NCI-H1694 (cell line): Measurements from ENCODE around the gene ZMIZ2.

Source experiments
- DNase-seq: peaks from one replicate; lab custom pipeline; 2025; lab: John Stamatoyannopoulos, UW

The ZMIZ2 gene

DNA sequence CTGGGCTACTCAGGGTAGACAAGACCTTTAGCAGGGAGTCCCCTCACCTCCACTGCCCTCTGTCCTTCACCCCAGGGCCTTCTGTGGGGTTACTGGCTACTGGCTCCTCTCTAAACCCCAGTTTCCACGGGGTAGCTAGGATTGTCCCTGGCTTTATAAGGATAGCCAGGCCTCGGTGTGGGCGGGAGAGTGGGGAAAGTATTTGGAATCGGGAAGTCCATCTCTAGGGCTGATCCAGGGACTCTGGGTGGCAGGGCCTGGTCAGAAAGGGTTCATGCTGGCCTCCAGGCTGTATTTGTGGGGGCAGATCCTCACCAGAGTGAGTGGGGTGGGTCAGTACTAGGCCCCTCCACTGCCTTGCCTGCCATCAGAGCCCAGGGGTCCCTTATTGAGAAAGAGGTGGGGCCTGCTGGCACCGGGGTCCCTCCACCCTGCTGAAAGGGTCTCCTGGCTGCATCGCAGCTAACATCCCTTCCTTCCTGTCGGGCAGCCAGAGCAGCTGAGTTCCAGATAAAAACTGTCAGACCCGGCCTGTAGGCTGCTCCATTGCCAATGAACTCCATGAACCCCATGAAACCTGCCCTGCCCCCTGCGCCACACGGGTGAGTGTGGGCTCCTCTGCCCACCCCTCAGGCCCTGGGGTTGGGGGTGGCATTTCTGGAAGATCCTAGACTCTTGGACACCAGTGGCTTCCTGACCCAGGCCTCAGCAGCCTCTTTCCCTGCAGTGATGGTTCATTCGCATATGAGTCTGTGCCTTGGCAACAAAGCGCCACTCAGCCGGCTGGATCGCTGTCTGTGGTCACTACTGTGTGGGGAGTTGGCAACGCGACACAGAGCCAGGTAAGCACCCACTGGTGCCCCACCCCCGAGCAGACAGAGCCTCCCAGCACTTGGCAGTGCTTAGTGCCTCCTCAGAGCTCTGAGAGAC is 7.3 kb downstream of the ZMIZ2 start:
- no peak for DNase-seq

DNA sequence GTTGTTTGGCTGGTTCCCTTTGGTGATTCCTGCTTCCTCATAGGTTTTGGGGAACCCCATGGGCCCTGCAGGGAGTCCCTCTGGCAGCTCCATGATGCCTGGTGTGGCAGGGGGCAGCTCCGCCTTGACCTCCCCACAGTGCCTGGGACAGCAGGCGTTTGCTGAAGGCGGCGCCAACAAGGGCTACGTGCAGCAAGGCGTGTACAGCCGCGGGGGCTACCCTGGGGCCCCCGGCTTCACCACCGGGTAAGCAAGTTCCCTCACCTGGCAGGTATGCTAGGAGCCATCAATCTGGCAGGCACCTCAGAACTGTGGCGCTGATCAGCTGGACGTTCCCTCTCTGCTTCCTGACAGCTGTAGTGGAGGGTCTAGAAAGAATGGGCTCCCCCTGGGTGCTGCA is 8.3 kb downstream of the ZMIZ2 start:
- DNase-seq: no peak

DNA sequence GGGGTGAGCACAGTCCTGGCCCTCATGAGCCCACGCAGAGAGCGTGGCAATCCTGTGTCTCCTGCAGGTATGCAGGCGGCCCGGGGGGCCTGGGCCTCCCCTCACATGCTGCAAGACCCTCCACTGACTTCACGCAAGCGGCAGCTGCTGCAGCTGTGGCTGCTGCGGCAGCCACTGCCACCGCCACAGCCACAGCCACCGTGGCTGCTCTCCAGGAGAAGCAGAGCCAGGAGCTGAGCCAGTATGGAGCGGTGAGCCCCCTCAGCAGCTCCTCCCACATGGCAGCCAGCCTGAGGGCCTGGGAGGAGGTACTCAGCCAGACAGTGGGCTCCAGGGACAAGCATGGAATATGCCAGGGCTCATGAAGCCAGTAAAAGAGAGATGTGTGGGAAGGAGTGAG is 8.7 kb downstream of the ZMIZ2 start:
- DNase-seq: peak; percentile 73

DNA sequence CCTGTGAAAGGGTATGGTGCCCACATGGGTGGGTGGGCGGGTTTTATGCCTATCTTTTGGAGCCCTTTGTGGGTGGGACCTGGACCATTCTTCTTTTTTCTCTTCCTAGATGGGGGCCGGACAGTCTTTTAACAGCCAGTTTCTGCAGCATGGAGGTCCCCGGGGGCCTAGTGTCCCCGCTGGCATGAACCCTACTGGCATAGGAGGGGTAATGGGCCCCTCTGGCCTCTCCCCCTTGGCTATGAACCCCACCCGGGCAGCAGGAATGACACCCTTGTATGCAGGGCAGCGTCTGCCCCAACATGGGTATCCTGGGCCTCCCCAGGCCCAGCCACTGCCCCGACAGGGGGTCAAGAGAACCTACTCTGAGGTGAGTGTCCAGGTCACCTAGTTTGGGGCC is 9.1 kb downstream of the ZMIZ2 start:
- DNase-seq: no peak

DNA sequence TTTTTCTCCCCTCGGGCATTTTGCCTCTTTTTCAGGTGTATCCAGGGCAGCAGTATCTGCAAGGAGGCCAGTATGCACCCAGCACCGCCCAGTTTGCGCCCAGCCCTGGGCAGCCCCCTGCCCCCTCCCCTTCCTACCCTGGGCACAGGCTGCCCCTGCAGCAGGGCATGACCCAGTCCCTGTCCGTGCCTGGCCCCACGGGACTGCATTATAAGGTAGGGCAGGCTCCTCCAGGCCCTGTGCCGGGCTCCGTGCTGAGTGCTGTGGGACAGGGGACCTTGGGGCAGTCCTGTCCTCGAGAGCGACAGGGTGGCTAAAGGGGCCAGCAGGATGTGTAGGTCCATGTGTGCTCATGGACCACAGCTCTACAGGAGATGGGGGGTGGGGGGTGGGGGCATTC is 10.6 kb downstream of the ZMIZ2 start:
- no peak for DNase-seq

DNA sequence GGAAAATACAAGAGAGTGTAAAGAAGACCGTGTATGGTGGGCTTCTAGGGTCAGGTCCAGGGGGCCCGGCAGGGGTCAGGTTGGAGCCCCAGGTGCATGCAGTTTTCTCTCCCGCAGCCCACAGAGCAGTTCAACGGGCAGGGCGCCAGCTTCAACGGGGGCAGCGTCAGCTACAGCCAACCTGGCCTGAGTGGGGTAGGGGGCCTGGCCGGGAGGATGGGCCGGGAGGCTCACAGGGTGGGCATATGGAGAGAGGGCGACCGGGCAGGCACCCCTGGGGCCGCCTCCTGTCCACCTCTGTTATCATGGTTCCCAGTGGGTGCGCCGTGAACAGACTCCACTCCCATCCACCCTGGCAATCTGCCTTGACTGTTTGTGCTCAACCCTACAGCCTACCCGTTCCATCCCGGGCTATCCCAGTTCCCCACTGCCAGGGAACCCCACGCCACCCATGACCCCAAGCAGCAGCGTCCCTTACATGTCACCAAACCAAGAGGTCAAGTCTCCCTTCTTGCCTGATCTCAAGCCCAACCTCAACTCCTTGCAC is 11.5 kb downstream of the ZMIZ2 start:
- no peak for DNase-seq

DNA sequence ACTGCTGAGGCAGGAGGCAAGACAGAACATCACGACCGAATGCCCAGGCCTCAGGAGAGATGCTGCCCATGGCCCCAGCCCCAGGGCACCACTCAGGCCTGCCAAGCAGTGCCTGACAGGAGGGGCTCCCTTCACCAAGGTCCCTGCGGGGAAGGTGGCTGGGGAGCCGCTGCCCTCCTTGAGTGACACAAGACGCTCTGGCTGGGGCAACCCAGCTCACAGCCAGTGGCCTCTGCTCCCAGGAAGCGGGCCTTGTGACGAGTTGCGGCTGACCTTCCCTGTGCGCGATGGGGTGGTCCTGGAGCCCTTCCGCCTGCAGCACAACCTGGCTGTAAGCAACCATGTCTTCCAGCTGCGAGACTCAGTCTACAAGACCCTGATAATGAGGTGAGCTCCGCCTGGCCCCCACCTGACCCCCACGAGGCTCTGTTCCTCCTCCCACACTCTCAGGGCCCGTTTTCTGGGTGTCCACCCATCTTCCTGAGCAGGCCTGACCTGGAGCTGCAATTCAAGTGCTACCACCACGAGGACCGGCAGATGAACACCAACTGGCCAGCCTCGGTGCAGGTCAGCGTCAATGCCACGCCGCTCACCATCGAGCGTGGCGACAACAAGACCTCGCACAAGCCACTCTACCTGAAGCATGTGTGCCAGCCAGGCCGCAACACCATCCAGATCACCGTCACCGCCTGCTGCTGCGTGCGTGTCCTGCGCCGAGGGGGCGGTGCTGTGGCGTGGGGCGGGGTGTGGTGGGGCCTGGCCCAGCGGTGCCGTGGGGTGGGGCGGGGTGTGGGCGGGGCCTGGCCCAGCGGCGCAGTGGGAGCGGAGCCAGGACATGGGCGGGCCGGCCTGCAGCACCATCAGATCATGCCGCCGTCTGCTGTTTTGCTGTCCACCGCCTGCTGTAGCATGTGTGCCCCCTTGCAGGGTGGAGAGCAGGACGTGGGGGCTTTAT is 12.8 kb downstream of the ZMIZ2 start:
- DNase-seq: no peak

DNA sequence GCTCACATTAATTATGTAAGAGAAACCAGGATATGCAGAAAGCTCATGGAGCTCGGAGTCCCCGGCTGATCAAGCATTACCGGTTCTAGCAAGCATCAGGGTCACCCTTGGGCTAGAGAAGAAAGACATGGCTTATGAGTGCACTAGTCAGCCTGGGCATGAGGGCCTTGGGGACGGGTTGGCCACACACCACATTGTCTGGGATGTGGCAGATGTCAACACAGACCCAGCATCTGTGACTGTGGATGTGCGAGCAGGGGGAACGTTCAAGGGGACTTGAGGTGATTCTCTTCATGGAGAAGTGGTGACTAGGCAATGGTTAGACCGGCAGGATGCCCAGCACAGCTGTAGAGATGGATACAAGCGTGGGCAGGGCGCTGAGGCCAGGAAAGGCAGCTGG is 13.7 kb downstream of the ZMIZ2 start:
- DNase-seq: peak; percentile 58

DNA sequence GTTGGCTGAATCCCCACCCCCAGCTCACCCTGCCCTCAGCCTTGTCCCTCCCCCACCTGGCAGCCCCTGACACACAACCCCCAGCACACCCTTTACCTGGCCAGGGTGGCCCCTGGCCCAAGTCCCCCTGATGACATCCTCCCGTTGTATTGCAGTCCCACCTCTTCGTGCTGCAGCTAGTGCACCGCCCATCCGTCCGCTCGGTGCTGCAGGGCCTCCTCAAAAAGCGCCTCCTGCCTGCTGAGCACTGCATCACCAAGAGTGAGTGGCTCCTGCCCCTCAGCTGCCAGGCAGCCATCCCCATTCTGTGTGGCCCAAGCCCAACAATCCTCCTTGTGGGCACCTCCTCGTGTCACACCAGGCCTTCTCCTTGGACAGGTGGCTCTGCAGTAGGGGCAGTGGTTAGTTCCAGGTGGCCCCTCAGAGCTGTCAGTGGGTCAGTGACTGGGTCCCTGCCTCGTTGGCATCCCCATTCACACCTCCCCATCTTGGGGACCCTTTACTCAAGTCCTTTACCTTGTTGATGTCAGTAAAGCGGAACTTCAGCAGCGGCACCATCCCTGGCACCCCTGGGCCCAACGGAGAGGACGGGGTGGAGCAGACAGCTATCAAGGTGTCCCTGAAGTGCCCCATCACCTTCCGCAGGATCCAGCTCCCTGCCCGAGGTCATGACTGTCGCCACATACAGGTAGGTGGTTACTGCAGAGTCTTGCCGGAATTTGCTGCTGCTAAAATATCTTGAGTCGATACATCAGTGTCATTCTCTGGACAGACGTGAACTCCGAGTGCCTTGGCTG is 14.3 kb downstream of the ZMIZ2 start:
- DNase-seq: no peak

DNA sequence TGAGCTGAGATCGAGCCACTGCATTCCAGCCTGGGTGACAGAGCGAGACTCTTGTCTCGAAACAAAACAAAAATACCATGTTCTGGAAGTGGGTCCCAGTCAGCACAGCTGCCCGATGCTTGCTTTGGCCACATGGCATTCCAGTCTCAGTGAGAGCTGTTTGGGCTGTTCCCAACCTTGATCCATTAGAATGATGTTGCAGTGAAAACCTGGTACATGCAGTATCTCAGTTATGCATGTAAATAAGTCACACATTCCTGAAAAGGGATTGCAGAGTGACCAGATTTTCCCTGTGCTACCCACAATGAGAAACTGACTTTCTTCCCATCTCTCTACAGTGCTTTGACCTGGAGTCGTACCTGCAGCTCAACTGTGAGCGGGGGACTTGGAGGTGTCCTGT is 15.4 kb downstream of the ZMIZ2 start:
- no peak for DNase-seq

DNA sequence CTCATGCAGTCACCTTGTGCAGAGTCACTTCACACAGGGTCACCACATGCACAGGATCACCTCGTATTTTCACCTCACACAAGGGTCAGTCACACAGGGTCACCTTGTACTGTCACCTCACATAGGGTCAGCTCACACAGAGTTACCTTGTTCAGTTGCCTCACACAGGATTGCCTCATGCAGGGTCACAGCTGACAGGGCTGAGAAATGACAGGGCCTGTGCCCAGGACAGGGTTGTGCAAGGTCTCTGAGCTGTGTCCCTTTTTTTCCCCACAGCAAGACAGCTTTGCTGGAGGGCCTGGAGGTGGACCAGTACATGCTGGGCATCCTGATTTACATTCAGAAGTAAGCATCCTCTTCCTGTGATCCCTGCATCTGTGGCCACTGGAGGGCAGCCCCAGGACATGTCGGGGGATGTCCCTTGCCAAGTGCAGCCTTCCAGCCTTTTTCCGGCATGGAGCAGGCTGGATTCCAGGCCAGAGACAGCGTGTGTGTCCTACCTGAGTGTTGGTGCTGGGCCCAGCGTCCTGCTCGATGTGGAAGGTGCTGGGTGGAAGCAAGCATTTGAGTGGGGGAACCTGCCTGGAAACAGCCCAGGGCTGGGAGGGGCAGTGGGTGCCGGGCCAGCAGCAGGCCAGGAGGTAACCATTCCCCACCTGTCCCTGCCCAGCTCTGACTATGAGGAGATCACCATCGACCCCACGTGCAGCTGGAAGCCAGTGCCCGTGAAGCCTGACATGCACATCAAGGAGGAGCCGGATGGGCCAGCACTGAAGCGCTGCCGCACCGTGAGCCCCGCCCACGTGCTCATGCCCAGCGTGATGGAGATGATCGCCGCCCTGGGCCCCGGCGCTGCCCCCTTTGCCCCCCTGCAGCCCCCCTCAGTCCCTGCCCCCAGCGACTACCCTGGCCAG is 16.3 kb downstream of the ZMIZ2 start:
- DNase-seq: no peak

DNA sequence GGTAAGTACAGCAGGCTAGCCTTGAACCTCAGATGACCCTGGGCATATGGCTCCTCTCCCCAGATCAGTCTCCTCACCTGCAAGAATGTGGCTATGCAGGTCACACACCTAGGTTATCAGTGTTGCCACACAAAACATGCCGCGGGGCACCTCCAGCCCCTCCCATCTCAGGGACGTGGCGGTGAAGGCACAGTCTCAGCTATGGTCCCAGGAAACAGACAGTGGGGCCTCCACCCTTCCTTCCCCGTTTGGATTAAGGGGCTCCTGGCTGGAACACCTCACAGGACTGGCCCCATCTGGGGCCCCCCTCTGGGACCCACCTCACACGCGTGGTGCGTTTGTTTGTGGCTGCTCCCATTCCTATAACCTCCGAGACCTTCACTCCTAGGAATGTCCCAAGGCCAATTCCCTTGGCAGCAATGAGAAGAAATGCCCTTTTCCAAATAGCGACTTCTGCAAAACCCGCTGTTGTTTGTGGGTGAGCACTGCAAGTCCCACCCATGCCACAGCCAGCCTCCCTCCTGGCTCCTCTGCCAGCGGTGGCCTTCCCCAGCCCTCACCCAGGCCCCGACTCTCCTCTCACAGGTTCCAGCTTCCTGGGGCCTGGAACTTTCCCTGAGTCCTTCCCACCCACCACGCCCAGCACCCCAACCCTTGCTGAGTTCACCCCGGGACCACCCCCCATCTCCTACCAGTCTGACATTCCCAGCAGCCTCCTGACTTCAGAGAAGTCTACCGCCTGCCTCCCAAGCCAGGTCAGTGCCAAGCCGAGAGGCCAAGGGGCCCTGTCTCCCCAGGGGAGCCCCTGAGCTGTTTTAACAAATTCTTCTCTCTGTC is 17.1 kb downstream of the ZMIZ2 start:
- DNase-seq: no peak

DNA sequence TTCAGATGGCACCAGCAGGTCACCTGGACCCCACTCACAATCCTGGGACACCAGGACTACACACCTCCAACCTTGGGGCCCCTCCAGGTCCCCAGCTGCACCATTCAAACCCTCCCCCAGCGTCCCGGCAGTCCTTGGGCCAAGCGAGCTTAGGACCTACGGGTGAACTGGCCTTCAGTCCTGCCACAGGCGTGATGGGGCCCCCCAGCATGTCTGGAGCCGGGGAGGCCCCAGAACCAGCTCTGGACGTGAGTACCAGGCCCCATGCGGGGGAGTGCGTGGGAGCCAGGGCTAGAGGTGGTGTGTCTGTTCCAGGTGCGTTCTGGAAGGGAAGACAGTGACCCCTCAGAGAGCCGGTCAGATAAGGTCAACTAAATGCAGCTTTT is 17.8 kb downstream of the ZMIZ2 start:
- no peak for DNase-seq

DNA sequence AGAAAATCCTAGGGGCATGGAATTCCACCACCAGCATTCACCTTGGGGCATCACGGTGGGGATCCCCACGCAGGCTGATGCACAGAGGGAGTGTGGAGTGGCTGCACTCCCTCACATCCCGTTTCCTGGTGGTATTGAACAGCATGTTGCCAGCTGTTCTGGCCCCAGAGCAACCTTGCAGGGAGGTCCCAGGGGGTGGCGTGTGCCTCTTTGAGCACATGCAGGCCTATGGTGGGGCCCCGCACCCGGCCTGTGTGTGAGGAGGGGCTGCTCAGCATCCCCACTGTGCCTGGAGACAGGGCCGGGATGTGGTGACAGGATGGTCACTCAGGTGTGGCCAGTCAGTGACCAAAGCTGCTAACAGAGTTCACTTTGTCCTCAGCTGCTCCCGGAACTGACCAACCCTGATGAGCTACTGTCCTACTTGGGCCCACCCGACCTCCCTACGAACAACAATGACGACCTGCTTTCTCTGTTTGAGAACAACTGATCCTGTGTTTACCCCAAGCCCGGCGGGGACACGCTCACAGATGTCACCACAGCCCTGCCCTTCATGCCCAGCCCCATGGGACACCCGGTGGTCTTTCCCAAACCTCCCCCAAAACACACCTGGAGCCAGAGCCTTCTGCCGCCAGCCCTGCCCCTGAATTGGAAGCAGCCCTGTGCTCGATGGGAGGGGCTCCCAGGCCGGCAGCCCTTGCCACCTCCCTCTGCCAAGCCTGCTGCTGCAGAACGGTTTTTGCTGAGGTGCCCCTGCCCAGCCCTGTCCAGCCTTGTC is 18.7 kb downstream of the ZMIZ2 start:
- DNase-seq: peak; percentile 15

DNA sequence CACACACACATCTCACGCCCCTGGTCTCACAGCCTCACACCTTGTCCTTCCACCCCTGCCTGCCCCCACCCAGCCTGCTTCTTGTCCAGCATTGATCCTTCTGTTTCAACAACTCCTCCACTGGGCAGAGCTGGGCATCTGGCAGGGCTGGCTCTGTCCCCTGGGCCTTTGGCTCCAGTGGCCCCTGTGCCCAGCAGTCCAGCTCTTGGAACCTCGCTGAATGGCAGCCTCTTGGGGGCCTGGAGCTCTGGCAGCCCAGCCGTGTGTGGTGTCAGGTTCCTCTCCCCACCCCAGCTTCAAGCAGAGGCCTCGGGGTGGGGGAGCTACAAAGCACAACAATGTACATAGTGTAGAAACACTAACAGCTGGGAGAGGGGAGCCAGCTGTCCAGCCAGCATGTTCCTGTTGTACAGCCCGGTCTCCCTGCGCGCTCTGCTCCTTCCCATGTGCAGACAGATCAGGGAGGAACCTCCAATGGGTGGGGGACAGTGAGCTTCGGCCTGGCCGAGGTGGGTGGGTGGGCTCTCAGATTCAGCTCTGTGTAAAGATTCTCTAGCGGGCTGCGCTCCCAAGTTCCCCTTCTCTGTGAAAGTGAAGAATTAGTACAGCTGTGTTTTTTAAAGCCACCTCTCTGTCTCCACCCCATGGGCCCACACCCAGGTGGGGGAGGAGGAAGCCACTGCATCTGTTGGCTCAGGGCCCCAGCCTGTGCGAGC is 19.4 kb downstream of the ZMIZ2 start:
- DNase-seq: peak; percentile 95

DNA sequence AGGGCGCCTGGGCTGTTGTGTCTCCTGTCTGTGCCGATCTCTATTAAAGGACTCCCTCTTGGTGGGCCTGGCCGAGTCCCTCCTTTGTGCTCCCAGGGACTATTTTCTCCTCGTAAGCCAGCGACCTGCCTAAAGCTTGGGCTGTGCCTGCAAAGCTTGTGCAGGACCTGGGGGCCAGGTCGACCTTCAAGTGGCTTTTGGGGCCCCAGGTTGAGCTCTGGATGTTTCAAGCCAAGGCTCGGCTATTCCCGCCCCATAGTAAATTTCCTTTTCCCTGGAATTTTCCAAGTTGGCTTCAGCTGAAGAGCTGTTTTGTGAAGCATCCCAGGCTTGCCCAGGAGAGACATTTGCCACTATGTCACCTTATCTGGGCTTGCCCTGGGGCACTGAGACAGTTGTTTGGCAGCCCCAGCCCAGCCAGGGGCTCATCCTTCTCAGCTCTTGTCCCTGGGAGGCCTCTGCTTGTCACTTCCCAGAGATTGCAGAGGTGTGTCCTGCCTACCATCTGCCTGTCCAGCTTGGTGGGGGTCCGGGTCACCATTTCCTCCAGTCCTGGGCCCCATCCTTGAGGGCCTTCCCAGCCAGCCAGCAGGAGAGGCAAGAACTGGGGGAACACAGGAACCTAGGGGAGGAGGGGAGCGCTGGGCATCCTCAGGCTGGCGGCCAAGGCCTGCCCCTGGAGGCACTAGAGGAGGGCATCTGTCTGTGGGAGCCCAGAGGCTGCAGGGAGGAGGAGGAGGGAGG is 20.2 kb downstream of the ZMIZ2 start:
- no peak for DNase-seq

DNA sequence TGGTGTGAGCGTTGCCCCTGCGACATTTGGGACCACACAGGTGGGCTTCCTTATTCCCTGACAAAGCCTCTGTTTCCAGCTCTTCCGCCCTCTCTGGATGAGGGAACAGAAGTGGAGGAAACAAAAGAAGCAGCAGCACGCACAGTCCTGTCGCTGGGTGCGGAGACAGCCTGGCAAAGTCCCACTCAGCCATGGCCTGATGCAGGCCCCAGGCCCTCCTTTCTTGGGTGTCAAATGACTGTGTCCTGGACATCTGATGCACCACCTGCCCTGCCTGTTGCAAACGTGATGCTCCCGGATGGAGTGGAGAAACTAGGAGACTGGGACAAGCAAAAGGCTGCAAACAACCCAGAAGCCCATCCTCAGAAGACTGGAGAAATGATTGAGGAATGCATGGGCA is 20.7 kb downstream of the ZMIZ2 start:
- DNase-seq: no peak
